GM12875 (cell line): Measurements from ENCODE around the gene TSHZ2.

Experiments
- H3K4me3 ChIP-seq: one replicate; pipeline ENCODE4 v1.5.1; 2011; ENCODE audit warnings: low read depth, low read length, control low read depth
- TF ChIP-seq, protein P1 (sequence below): IDR thresholded peaks from 2 replicates; pipeline ENCODE4 v1.5.1; 2011; ENCODE audit warnings: low read depth, mild to moderate bottlenecking, control low read depth, inconsistent platforms, low read length, moderate library complexity, borderline replicate concordance; ENCODE audit not compliant: insufficient read depth

The TSHZ2 gene

GRCh38 chr20:53493311-53493857 is 521.2 kb downstream of the TSHZ2 start:
- TF ChIP-seq, protein P1, sequence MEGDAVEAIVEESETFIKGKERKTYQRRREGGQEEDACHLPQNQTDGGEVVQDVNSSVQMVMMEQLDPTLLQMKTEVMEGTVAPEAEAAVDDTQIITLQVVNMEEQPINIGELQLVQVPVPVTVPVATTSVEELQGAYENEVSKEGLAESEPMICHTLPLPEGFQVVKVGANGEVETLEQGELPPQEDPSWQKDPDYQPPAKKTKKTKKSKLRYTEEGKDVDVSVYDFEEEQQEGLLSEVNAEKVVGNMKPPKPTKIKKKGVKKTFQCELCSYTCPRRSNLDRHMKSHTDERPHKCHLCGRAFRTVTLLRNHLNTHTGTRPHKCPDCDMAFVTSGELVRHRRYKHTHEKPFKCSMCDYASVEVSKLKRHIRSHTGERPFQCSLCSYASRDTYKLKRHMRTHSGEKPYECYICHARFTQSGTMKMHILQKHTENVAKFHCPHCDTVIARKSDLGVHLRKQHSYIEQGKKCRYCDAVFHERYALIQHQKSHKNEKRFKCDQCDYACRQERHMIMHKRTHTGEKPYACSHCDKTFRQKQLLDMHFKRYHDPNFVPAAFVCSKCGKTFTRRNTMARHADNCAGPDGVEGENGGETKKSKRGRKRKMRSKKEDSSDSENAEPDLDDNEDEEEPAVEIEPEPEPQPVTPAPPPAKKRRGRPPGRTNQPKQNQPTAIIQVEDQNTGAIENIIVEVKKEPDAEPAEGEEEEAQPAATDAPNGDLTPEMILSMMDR, result no peak
- H3K4me3 ChIP-seq, result no peak overlapping the region

GRCh38 chr20:53494753-53495152 is 522.6 kb downstream of the TSHZ2 start:
- H3K4me3 ChIP-seq, result no peak overlapping the region
- TF ChIP-seq, protein P1, result no peak

DNA sequence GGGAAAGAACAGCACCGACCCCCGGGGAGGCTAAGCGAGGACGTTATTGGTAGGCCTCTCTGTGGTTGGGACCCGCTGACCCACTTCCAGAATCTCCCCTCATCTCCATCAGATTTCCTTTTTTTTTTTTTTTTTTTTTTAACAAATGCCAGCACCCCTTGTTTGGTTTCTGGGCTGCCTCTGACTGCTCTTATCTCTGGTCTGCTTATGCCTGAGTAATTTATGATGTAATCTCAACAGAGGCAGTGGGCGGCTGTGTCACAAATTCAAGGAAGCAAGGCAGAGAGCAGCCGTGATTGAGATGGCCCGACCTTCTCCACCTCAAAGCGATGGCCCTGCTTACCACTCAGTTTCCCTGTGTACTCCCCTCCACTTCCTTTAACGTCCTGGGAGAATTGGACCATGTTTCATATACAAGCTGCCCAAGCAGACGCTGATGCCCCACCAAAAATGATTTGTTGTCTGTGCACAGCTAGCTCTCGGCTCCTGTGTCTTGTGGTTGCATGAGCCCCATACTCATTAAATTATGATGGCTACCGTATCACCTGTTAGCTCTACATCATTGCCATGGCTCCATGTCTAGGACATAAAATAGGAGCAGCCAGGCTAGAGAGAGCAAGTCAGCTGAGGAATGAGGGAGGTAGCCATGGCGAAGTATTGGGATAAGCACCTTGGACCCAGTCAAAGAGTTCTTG is 523.4 kb downstream of the TSHZ2 start:
- no peak overlapping the region for H3K4me3 ChIP-seq
- TF ChIP-seq, protein P1, result no peak

GRCh38 chr20:53497246-53497645 is 525.1 kb downstream of the TSHZ2 start:
- H3K4me3 ChIP-seq, result no peak overlapping the region
- TF ChIP-seq, protein P1, result no peak

- TF ChIP-seq, protein P1, result no peak
- H3K4me3 ChIP-seq, result no peak overlapping the region
Observed at GRCh38 chr20:53498341-53498740, 526.2 kb downstream of the TSHZ2 start.

GRCh38 chr20:53500651-53501050 is 528.5 kb downstream of the TSHZ2 start:
- TF ChIP-seq, protein P1, result no peak
- H3K4me3 ChIP-seq, result no peak overlapping the region

GRCh38 chr20:53502820-53503219 is 530.7 kb downstream of the TSHZ2 start:
- H3K4me3 ChIP-seq, result no peak overlapping the region
- TF ChIP-seq, protein P1, result no peak
